Activated CD4-positive, alpha-beta T cell treated with anti-CD3 and anti-CD28 coated beads for 24 hours (primary cell): ENCODE results near the gene CELA3B.
"Not testable (repeated sequence)": the region's sequence is repeated elsewhere in the genome, so short reads cannot be mapped to it uniquely, and the experiment has no call there.

ENCODE experiments used
- DNase-seq, 2 donors: peaks; one replicate each; pipeline ENCODE4 v3.0.0-alpha.2; 2020; ENCODE audit warnings: low read depth in 2 of 2

The CELA3B gene

GRCh38 chr1:21942959-21943640 lies 33.7 kb upstream of the CELA3B start:
- not testable (repeated sequence) for DNase-seq

DNA sequence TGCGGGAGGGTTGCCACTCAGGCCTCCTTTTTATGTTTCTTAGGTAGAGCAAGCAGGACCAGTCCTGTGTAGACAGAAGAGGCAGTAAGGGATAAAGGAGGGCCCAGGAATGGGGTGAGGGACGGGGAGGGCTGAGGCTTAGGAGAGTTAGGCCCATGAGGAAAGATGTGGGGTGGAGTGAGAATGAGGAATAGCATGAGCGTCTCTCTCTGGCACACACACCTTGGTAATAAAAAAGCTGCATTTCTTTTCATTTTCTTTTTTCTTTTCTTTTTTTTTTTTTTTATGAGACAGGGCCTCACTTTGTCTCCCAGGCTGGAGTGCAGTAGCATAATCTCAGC lies 32.1 kb upstream of the CELA3B start:
- no peak for DNase-seq

GRCh38 chr1:21946836-21947587 lies 29.8 kb upstream of the CELA3B start:
- no peak for DNase-seq

GRCh38 chr1:21950734-21951133 lies 26.1 kb upstream of the CELA3B start:
- DNase-seq = no peak

DNA sequence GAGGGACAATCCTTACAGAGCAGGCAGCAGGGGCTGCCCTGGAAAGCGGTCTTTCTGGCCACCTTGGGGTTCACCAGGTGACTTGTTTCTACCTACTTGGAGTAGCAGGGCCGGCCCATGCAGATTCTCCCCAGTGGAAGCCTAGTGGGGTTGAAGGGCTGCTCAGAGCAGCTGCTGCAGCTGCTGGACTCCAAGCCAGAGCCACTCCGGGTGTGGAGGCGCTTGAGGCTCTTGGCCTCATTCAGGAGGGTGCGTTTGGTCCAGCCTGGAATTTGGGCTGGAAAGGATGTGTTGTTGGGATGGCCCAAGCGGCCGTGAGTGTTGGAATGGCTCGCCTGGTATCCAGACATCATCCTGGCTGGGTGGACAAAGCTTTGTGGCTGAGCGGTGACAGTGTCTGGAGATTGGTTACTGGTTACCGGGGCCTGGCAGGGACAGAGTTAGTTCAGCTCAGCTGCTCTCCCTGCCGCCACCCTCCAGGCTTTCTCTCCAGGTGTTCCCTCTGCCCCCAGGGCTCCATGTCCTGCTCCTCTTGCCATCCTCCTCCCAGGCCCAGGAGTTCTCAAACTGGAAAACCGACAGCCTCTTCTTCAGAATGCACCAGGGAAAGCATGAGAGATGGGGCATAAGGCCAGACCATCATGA lies 25.5 kb upstream of the CELA3B start:
- no peak for DNase-seq

DNA sequence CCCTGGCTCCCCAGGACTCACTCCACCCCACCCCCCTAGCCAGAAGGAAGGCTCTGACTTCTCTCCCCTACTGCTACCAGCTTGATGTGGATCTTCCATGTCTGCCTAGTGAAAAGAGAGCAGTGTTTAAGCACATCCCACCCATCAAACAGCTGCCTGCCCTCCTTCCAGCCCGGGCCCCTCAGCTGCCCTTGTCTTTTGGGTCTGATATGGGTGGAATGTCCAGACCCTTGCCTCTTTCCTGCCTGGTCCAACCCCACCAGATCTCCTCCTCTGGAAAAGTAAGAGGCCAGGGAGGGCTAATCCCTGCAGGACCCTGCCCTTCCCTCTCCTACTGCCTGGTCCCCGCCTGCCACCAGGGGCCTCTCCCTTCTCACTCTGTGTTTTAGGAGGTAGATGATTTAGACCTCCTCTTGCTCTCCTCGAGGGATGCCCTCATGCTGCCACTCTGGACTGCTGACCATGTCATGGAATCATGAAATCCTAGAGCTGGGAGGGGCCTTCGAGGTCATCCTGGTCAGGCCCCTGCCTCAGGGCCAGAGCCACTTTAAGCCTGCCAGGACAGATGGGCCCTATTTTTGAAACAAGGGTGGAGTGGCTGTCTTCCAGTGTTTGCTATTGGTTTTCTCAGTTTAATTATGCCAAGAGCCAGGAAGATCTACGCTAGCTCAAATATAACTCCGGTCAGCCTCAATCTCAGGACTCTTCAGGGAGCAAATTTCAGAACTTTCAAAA lies 23.9 kb upstream of the CELA3B start:
- no peak for DNase-seq

DNA sequence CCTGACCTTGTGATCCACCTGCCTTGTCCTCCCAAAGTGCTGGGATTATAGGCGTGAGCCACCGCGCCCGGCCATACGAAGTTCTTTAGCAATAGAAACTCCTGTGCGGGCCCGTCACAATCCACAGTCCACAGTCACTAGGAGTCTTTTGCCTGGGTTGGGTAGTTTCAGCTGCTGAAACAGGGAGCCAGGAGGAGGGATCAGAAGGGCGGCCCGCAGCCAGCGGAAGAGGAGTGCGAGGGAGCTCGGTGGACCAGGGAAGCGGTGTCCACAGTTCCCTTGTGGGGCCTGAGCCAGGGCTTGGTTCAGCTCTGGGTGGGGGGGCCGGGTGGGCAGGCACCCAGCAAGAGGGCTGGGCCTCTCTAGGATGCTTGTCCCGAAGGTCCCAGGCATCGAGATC lies 21.8 kb upstream of the CELA3B start:
- DNase-seq = no peak

GRCh38 chr1:21955501-21956281 lies 21.1 kb upstream of the CELA3B start:
- no peak for DNase-seq

- DNase-seq = peak in 1 of 2 donors; percentile 7
These were observed 19.9 kb upstream of the CELA3B start for GRCh38 chr1:21956720-21957552.

DNA sequence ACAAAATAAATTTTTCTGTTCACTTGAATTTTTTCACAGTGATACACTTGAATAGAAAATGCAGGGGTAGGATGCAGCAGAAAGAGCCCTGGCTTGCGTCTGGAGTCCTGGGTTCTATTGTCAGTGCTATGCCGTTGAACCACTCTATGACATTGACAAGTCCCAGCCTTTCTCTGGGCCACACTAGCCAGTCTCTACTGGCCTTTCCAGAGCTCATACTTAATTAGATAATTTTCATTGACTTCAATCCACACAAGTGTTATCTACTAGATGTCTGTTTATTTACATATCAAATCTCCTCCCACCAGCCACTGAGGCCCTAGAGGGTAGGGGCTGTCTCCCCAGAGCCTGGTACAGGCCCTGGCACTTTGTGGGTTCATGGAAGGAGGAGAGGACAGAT lies 15.5 kb upstream of the CELA3B start:
- DNase-seq = no peak

DNA sequence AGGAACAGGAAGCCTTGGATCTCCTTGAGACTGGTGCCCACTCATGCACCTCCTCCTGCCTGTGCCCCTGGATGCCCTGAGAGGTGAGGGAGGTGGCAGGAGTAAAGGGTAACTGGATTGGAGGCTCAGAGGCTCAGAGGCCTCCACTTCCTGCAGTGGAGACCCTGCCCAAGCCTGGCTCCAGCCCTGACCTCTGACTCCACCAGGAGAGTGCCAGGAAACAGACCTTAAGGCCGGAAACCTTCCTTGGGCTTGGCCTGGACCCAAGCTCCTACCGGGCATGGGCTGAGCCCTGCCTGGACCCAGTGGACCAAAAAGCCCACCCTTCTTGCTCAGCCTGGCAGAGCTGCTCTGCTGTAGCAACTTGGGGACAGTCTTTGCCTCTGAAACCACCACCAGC lies 15.0 kb upstream of the CELA3B start:
- no peak for DNase-seq

DNA sequence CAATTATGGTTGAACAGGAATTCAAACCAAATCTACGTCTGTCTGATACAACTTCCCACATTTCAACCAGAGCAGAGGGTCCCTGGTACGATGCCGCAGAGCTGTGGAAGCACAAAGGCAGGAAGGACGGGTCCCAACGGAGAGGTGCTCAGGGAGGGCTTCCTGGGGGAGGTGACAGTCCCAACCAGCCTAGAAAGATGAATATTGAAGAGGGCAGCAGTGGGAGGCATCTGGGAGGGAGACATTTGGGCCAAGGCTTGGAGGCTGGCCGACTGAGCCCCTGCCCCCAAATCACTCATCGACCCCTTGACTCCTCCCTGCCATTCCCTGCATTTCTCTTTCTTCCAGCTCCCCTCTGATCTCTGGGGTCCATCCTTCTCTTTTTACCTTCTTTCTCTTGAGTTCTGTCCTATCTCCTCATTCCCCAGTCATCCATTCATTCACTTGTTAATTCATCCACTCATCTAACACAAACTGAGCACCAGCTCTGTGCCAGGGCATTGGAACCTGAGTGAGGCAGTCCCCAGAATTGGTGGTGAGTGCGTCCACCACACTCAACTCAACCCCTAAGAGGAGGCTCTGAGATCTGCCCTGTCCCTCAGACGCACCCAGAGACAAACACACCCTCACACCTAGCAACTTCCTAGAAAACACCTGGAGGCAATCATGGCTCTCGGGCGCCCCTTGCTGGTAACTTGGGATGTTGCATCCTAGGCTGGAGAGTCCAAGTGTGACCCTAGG lies 13.2 kb upstream of the CELA3B start:
- DNase-seq = peak; percentile 69 to 81

GRCh38 chr1:21966247-21967000 lies 10.4 kb upstream of the CELA3B start:
- no peak for DNase-seq

GRCh38 chr1:21967216-21967615 lies 9.6 kb upstream of the CELA3B start:
- DNase-seq = not testable (repeated sequence)

- DNase-seq = not testable (repeated sequence)
These were observed 7.8 kb upstream of the CELA3B start for GRCh38 chr1:21969066-21969465.

- DNase-seq = not testable (repeated sequence)
These were observed 6.3 kb upstream of the CELA3B start for GRCh38 chr1:21970523-21970922.

GRCh38 chr1:21972973-21973441 lies 3.8 kb upstream of the CELA3B start:
- DNase-seq = not testable (repeated sequence)

DNA sequence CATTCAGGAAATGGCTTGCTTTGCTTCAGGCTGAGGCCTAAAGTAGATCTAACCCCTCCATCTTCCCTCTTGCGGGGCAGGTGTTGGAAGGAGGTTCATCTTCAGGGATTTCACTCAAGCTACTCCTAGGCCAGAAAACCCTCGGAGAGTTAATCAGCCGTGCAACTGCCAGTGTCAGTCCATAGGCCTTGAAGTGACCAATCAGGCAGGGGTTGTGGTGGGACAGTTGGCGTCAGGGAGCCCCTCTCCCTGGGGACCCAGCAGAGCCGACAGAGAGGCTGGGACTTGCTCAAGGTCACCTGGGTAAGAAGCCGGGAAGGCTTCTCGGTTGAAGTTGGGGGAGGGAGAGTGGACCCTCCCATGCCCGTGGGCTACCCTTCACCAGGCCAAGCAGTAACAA lies 2.9 kb upstream of the CELA3B start:
- not testable (repeated sequence) for DNase-seq

DNA sequence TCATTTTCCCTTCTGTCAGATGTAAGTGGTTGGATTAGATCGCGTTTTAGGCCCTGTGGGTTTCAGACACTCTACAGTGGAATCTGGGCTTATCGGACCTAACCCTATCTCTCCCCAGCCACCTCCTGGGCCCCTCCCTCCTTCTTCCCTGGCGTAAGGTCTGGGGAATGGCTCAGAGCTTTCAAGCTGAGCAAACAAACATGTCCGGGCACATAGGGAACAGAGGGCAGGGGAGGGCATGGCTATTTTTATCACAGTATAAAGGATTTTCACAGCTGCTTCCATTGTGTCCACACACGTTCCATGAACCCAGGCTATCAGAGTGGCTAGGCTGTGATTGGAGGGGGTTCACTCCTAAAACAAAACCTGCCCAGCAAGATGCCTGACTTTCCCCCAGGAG lies 2.1 kb upstream of the CELA3B start:
- DNase-seq = not testable (repeated sequence)
